ENCODE data around the gene ZNF775. TPM values are rescaled to one million over a fixed set of nuclear protein-coding genes. Genes with fewer than 3 reads are reported as not detected.
A peak's percentile ranks its signal among the peaks of the same experiment; 100 is the strongest.

Gene ZNF775
- polyA plus RNA-seq, 1 donor from 2014 or later: 5.1 TPM

DNA sequence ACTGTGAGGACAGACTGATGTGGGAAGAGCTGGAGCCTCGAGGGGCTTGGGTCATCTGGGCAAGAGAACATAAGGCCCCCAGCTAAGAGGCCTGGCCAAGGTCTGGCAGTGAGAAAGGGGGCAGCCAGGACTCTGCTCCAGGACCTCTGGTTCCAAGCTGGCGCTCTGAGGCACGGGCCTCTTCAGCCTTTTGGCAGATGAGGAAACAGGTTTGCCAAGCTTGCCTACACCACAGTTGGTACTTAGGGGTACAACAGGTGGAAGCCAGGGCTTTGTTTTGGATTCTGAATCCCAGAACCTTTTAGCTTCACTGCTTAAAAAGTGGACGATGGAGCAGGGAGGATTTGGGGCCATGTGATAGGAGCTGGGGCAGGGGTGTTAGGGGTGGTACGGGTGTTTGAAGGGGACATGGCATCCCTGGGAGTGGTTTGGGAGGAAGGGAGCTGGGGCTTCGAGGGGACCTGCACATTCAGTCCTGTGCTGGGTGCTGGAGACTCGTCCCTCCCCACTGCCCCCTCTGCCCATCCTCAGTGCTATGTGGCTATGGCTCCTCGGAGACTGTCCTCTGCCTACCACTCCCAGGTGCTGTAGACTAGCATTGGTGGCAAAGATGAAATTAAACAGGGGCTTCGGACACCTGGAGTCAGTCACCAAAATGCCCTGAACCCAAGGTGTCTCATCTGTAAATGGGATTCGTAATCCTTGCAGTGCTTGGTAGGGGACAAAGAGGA, 30.3 kb downstream of the ZNF775 start:
- H3K4me3 Mint-ChIP-seq: peak overlapping the region in 3 of 4 donors; percentile 60 to 78 (median 77)

DNA sequence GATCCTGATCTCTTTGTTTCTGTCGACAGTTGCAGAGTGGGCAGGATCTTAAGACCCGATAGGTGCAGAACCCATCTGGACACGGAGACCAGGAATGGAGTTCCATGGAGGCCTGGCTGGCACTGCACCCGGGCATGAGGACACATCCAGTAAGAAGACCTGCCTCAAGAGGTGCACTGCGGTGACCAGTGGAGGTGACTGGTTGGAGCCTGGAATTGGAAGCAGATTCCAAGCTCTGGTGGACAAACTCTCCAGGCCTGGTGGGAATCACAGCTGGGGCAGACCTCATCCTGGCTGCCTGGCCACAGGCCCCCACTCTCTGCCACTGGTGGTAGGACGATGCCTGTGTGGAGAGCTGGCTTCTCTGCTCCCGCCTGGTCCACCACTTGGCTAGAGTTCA, 31.0 kb downstream of the ZNF775 start:
- H3K27me3 Mint-ChIP-seq: peaks cover 3% of the 10 kb centered on the region
- H3K4me1 Mint-ChIP-seq: peaks cover 13 to 22% (median 20%) of the 10 kb centered on the region in 3 donors
- H3K9me3 Mint-ChIP-seq: peaks cover 0 to 2% (median 0%) of the 10 kb centered on the region in 3 donors
- no peak overlapping the region for H3K4me3 Mint-ChIP-seq
- H3K27ac Mint-ChIP-seq: peak overlapping the region in 2 of 3 donors; percentile 93 to 95
- peaks cover 18% of the 10 kb centered on the region for H3K36me3 Mint-ChIP-seq

More for the DNA sequence above, 30.3 kb downstream of the ZNF775 start:
- Mint-ChIP-seq H3K36me3 (peaks cover 18% of the 10 kb centered on the region), H3K27me3 (peaks cover 3% of the 10 kb centered on the region), H3K9me3 (peaks cover 0 to 2% (median 0%) of the 10 kb centered on the region in 3 donors), H3K4me1 (peaks cover 14 to 24% (median 22%) of the 10 kb centered on the region in 3 donors), H3K27ac (peak overlapping the region; percentile 94 to 100 (median 98))

- no peak overlapping the region for H3K4me3 Mint-ChIP-seq
- H3K9me3 Mint-ChIP-seq: peaks cover 0 to 2% (median 0%) of the 10 kb centered on the region in 3 donors
- H3K27ac Mint-ChIP-seq: peak overlapping the region in 2 of 3 donors; percentile 93 to 95
- H3K36me3 Mint-ChIP-seq: peaks cover 15% of the 10 kb centered on the region
- peaks cover 13 to 22% (median 22%) of the 10 kb centered on the region in 3 donors for H3K4me1 Mint-ChIP-seq
- peaks cover 3% of the 10 kb centered on the region for H3K27me3 Mint-ChIP-seq
Measured at GRCh38 chr7:150410680-150411346, 31.7 kb downstream of the ZNF775 start.

- peaks cover 15% of the 10 kb centered on the region for H3K36me3 Mint-ChIP-seq
- H3K27ac Mint-ChIP-seq: peak overlapping the region in 2 of 3 donors; percentile 65 to 93
- peak overlapping the region in 1 of 4 donors; percentile 54 for H3K4me3 Mint-ChIP-seq
- peaks cover 3% of the 10 kb centered on the region for H3K27me3 Mint-ChIP-seq
- H3K9me3 Mint-ChIP-seq: peaks cover 0 to 2% (median 0%) of the 10 kb centered on the region in 3 donors
- H3K4me1 Mint-ChIP-seq: peaks cover 13 to 17% (median 16%) of the 10 kb centered on the region in 3 donors
Measured at GRCh38 chr7:150411606-150412005, 32.5 kb downstream of the ZNF775 start.

DNA sequence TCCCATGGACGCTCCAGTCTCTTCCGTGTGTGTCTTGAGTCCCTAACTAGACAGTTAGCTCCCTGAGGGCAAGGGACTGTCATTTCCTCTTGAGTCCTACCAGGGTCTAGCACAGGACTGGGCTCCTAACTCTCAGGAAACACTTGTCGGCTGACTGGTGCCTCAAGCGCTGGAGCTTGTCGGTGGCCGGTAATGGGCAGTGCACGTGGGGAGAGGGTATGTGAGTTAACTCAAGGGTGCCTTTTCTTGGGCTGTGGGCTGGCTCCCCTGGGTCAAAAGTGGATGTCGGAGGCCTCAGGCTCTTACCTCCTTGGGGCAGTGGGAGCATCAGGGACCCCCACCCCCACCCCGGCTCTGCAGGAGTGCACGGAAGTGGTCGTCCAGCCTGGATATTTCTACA, 32.9 kb downstream of the ZNF775 start:
- H3K4me3 Mint-ChIP-seq: peak overlapping the region in 1 of 4 donors; percentile 54
- peaks cover 0 to 2% (median 0%) of the 10 kb centered on the region in 3 donors for H3K9me3 Mint-ChIP-seq
- H3K36me3 Mint-ChIP-seq: peaks cover 14% of the 10 kb centered on the region
- peak overlapping the region in 1 of 3 donors; percentile 65 for H3K27ac Mint-ChIP-seq
- H3K27me3 Mint-ChIP-seq: peaks cover 2% of the 10 kb centered on the region
- H3K4me1 Mint-ChIP-seq: peaks cover 10 to 14% (median 14%) of the 10 kb centered on the region in 3 donors

DNA sequence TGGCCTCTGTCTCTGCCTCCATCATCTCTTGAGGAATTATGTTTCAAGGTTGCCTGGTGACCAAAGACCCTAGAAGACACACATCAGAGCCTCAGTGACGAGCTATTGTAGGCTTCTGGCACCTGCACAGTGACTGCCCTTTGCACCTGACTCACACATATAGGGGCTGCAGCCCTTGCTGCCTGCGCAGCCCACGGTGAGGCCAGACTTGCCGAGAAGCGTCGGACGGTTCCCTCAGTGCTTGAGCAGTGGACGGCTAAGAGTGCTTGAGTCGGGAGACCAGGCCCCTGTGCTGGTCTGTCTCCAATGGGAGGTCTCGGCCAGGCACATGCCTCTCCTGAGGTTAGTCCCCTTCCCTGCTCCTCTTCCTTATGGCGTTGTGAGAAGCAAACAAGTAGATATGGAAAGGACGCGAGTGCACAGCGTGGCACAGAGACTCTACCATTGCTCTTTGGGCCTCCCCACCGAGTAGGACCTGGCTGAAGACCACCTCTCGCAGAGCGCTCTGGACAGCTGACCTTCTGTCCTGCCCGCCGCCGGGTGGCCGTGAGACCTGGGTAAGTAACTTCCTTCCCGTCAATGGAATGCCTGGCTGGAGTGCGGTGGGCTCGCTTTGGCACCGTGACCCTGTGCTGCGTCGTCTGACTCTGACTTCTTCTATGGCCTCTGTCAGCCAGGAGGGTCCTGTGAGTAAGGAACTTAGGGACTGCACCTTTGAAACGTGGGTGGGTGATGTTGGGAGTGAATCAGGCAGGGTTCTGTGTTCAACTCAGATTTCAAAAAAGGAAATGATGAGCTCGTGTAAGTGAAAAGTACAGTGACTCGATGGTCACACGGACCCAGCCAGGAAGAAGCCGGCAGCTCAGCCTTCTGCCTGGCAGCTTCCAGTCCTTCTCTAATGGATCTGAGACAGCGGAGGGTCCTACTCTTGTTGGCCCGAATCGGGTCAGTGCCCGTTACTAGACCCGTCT, 33.7 kb downstream of the ZNF775 start:
- H3K4me1 Mint-ChIP-seq: peaks cover 8 to 11% (median 11%) of the 10 kb centered on the region in 3 donors
- no peak overlapping the region for H3K4me3 Mint-ChIP-seq
- no peaks in the 10 kb centered on the region for H3K27me3 Mint-ChIP-seq
- H3K36me3 Mint-ChIP-seq: peaks cover 12% of the 10 kb centered on the region
- H3K9me3 Mint-ChIP-seq: peaks cover 0 to 2% (median 0%) of the 10 kb centered on the region in 3 donors
- peak overlapping the region in 2 of 3 donors; percentile 53 to 69 for H3K27ac Mint-ChIP-seq

- Mint-ChIP-seq H3K36me3 (peaks cover 10% of the 10 kb centered on the region), H3K4me1 (peaks cover 6 to 8% (median 8%) of the 10 kb centered on the region in 3 donors), H3K27me3 (no peaks in the 10 kb centered on the region), H3K9me3 (peaks cover 0 to under 1% (median 0%) of the 10 kb centered on the region in 3 donors), H3K4me3 (peak overlapping the region in 2 of 4 donors; percentile 31 to 38), H3K27ac (peak overlapping the region in 1 of 3 donors; percentile 69)
Measured at GRCh38 chr7:150413640-150414081, 34.5 kb downstream of the ZNF775 start.

DNA sequence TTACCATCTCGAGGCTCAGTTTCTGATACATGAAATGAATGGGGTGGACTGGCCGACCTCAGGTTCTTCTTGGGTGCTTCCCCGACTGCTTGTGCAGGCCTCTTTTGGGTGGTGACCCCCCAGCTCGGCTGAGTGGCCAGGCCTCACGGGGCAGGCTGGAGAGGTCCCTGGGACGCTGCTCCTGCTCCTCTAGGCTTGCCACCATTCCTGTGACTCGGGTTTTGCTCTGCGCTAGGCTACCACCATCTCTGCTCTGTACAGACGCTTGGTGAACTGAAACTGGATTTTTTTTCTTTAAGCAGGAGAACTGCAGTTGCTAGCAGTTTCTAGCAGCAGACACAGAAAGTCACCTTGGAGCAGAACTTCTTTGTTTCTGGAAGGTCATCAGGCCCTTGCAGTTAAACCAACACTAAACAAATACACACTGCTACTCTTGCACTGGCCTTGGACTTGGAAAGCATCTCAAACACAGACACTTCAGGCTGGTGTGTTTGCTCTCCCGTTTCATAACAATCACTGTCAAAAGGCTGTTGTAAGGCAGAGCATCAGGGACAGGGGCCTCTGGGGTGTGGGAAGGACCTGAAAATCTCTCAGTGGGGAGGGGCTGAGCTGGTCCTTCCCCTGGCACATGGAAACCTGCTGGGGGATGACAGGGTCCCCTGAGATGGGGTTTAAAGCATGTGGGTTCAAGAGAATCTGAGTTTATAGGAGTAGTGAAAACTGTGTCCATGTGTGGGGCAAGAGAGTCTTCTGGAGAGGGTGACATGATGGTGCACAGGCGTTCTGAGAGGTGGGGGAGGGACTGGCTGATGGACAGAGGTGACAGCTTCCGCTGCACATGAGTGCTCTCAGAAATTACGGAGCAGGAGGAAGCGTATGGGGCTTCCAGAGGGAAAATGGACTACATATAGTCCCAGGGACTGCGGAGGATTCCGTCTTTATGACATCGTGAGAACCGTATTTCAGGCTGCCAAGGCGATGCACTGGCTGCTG, 36.3 kb downstream of the ZNF775 start:
- Mint-ChIP-seq H3K27ac (peak overlapping the region in 1 of 3 donors; percentile 46), H3K9me3 (no peaks in the 10 kb centered on the region), H3K4me3 (no peak overlapping the region), H3K27me3 (no peaks in the 10 kb centered on the region), H3K36me3 (peaks cover 4% of the 10 kb centered on the region), H3K4me1 (peaks cover 0 to 3% (median 2%) of the 10 kb centered on the region in 3 donors)

DNA sequence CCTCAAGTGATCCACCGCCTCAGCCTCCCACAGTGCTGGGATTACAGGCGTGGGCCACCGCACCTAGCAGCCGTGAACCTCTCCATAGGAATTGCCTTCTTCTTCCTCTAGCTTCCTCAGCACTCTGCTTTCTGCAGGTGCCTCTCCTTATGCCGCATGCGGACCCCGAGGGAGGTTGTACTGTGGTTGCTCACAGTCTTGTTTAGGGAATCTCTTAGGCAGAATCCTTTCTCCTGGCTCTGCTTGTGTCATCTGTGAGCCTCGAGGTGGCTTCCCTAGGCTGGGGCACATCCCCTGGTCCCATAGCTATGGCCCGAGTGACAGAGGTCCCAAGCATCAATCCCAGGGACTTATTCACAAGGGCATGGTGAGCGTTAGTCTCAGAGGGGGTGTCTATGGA, 38.1 kb downstream of the ZNF775 start:
- Mint-ChIP-seq H3K4me3 (no peak overlapping the region), H3K27me3 (peaks cover 4% of the 10 kb centered on the region), H3K36me3 (peaks cover 6% of the 10 kb centered on the region), H3K27ac (no peak overlapping the region), H3K4me1 (peaks cover 6 to 7% (median 6%) of the 10 kb centered on the region in 3 donors), H3K9me3 (no peaks in the 10 kb centered on the region)

DNA sequence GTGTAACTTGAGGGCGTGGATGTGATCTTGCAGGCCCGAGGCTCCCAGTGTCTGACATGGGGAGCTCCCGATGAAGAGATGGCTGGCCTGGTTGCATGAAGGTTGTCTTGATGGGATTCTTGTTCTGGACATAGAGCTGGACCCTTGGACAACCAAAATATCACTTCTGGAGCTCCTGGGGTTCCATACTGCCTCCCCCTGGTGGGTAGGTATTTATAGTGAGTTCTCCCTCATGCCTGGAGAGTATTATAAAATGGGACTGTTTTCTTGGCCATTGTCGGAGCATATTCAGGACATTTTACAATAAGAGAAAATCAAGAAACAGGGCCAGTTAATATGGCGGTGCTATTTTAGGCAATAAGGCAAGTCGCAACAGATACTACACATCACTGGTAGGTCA, 38.7 kb downstream of the ZNF775 start:
- Mint-ChIP-seq H3K9me3 (no peaks in the 10 kb centered on the region), H3K4me1 (peaks cover 6 to 7% (median 6%) of the 10 kb centered on the region in 3 donors), H3K27ac (no peak overlapping the region), H3K36me3 (peaks cover 6% of the 10 kb centered on the region), H3K4me3 (no peak overlapping the region), H3K27me3 (peaks cover 4% of the 10 kb centered on the region)

- peaks cover 5 to 7% (median 6%) of the 10 kb centered on the region in 3 donors for H3K4me1 Mint-ChIP-seq
- peaks cover 4% of the 10 kb centered on the region for H3K36me3 Mint-ChIP-seq
- no peak overlapping the region for H3K4me3 Mint-ChIP-seq
- no peaks in the 10 kb centered on the region for H3K9me3 Mint-ChIP-seq
- H3K27me3 Mint-ChIP-seq: peaks cover 4% of the 10 kb centered on the region
- no peak overlapping the region for H3K27ac Mint-ChIP-seq
Measured at GRCh38 chr7:150420242-150420641, 41.1 kb downstream of the ZNF775 start.

DNA sequence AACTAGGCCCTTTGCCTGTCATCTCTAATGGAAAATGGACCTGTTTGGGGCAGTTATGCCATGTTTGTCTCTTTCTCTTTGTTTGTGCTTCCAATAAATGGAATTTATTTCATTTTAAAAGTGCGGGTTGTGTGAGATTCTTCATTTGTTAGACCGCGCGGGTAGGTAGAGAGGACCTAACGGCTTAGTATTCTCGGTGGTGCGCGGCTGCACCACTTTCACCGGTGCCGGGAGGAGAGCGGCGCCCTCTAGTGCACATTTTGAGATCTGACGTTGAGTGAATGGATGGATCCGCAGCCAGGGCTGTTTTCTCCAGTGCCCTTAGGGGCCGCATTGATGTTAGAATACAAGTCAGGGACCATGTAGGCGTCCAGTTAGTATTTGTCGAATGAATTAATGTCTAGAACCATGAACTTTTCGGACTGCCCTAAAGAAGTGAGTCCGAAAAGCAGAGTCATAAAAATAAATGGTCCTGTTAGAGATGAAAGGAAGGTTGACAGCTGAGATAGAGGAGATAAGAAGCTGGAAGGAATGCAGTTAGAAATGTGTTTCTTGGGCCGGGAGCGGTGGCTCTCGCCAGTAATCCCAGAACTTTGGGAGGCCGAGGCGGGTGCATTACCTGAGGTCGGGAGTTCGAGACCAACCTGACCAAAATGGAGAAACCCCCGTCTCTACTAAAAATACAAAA, 42.0 kb downstream of the ZNF775 start:
- peak overlapping the region in 2 of 4 donors; percentile 0 to 13 for H3K4me3 Mint-ChIP-seq
- H3K27me3 Mint-ChIP-seq: peaks cover 4% of the 10 kb centered on the region
- H3K27ac Mint-ChIP-seq: peak overlapping the region in 2 of 3 donors; percentile 36 to 91
- H3K9me3 Mint-ChIP-seq: no peaks in the 10 kb centered on the region
- H3K4me1 Mint-ChIP-seq: peaks cover 5 to 6% (median 5%) of the 10 kb centered on the region in 3 donors
- peaks cover 4% of the 10 kb centered on the region for H3K36me3 Mint-ChIP-seq

DNA sequence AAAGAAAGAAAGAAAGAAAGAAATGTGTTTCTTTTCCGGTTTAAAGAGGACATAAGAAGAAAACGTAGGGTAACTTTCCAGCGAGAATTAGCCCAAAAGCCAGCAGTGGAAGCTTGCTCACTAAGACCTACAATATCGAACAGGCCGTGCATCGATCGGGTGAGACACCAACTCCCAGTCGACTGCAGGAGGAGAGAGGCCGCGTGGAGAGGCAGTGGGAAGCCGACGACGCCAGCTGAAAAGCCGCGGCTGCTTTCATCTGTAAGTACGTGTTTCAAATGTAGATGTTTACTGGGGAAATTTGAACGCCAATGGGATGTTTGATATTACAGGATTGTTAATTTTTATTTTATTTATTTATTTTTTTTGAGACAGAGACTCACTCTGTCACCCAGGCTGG, 42.7 kb downstream of the ZNF775 start:
- Mint-ChIP-seq H3K4me1 (peaks cover 5 to 6% (median 5%) of the 10 kb centered on the region in 3 donors), H3K27ac (no peak overlapping the region), H3K36me3 (peaks cover 4% of the 10 kb centered on the region), H3K27me3 (peaks cover 4% of the 10 kb centered on the region), H3K4me3 (no peak overlapping the region), H3K9me3 (no peaks in the 10 kb centered on the region)

Data from IgD-negative memory B cell (primary cell).